Fibroblast of skin of scalp (primary cell): ENCODE results near the gene ABCB8.
A peak's percentile ranks its signal among the peaks of the same experiment; 100 is the strongest.

Source experiments
- DNase-seq: peaks from one replicate; pipeline ENCODE4 v3.0.0-alpha.2; 2013

Gene ABCB8

GRCh38 chr7:151058781-151059366 lies 30.6 kb downstream of the ABCB8 start:
- DNase-seq: no peak

DNA sequence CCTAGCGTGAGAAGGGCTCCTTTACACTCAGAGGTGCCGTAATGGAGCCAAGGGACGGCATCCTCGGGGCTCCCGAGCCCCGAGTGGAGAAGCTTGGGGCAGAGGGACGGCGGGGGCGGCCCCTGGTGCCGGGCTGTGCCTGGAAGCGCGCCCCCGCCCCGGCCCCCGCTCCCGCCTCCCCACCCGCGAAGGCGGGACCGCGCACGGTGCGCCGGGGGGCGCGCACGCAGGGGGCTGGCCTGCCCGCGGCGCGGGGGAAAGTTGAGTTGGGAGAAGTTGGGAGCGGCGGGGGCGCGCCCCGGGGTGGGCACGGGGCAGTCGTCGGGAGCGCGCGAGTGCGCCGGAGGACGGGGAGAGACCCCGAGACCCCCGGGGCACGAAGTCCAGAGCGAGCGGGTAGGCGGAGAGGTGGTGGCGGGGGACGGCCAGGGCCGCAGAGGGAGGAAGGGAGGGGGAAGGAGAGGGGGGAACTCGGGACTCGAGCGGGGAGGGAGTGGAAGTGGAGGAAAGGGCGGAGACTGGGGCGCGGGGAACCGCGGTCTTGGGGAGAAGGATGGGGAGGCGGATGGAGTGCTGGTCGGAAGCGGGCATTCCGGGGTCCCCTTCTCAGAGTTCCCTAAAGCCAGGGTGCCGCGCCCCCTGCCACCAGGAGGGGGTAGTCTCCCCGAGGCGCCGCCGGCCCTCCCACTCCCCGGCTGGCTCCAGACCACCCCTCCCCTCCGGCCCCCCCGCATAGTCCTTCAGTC lies 31.3 kb downstream of the ABCB8 start, which contains the start of gene SLC4A2:
SLC4A2 (plus strand) TSS at position 223 of the 746 bp plus-strand sequence. CDS start 2,399 bp downstream, outside the sequence.
- DNase-seq: peak; percentile 83

GRCh38 chr7:151060113-151060415 lies 31.8 kb downstream of the ABCB8 start:
- DNase-seq: no peak

DNA sequence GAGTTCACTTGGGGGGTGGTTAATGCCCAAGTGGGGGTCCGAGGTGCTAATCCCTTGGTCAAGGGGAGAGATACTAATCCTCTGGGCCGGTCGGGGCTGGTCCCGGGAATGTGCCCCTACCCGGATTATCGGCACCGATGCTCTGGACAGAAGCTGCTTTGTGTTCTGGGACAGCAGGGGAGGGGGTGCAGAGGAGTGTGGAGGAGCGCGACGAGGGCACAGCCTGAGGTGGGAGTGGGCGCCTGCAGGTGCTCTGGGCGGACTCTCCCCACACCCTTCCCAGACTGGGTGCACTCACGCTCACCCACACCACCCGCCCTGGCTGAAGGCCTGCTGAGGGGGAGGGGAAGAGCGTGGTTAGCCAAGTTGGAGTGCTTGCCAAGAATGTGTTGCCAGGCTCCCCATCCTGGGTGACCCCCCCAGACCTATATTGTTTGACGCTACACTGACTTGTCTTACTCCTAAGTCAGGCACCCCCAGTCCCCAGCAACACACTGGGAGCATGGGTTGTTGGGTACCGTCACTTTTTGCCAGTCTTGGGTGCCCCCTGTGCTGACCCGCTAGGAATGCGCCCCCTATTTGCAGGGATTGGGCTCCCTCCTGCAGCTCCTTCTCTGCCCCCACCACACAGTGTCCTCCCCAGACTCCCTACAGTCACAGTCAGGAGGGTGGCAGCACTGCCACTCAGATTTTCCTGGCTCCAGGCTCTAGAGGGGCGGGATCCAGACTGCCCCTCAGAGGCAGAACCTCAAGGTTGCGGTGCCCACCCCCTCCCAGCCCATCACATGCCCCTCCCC lies 32.4 kb downstream of the ABCB8 start:
- DNase-seq: peak; percentile 52

- DNase-seq: peak; percentile 56
Observed at GRCh38 chr7:151061213-151062110, 33.2 kb downstream of the ABCB8 start.

DNA sequence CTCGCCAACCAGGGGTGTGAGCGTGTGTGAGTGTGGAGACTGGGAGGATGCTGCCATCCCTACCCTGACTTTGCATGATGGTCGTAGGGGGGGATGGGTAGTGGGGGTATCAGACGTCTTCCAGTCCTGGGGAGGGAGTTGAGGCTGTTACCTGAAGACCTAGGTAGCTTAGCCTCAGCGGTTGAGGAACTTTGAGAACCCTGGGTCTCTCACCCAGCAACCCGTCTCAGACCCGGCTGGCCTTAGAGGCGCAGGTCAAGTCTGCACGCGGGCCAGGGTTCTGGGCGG lies 33.8 kb downstream of the ABCB8 start:
- DNase-seq: no peak

GRCh38 chr7:151062399-151063211 lies 34.4 kb downstream of the ABCB8 start:
- no peak for DNase-seq

GRCh38 chr7:151063212-151063561 lies 34.9 kb downstream of the ABCB8 start:
- no peak for DNase-seq

GRCh38 chr7:151064454-151064853 lies 36.2 kb downstream of the ABCB8 start:
- no peak for DNase-seq

GRCh38 chr7:151064993-151065392 lies 36.7 kb downstream of the ABCB8 start:
- no peak for DNase-seq

- DNase-seq: no peak
Observed at GRCh38 chr7:151065516-151065915, 37.3 kb downstream of the ABCB8 start.

GRCh38 chr7:151066273-151066974 lies 38.2 kb downstream of the ABCB8 start:
- DNase-seq: no peak

- DNase-seq: no peak
Observed at GRCh38 chr7:151068069-151068773, 40.0 kb downstream of the ABCB8 start.

DNA sequence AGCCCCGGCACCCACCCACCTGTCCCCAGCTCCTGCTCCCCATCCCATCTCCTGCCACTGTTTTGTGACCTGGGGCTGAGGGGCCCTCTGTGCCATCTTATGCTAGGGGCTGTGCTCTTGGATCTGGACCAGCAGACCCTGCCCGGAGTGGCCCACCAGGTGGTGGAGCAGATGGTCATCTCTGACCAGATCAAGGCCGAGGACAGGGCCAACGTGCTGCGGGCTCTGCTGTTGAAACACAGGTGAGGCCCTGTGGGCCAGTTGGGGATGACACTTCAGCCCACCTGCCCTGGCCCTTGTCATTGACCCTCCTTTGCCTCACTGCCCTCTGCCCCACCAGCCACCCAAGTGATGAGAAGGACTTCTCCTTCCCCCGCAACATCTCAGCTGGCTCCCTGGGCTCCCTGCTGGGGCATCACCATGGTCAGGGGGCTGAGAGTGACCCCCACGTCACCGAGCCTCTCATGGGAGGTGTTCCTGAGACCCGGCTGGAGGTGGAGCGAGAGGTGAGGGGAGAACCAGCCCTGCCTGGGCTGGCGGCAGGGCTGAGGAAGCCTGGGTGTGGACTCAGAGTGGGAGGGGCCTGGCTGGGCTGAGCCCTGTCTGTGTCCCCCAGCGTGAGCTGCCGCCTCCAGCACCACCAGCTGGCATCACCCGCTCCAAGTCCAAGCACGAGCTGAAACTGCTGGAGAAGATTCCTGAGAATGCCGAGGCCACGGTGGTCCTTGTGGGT lies 41.8 kb downstream of the ABCB8 start:
- no peak for DNase-seq

- no peak for DNase-seq
Observed at GRCh38 chr7:151070574-151070960, 42.3 kb downstream of the ABCB8 start.

DNA sequence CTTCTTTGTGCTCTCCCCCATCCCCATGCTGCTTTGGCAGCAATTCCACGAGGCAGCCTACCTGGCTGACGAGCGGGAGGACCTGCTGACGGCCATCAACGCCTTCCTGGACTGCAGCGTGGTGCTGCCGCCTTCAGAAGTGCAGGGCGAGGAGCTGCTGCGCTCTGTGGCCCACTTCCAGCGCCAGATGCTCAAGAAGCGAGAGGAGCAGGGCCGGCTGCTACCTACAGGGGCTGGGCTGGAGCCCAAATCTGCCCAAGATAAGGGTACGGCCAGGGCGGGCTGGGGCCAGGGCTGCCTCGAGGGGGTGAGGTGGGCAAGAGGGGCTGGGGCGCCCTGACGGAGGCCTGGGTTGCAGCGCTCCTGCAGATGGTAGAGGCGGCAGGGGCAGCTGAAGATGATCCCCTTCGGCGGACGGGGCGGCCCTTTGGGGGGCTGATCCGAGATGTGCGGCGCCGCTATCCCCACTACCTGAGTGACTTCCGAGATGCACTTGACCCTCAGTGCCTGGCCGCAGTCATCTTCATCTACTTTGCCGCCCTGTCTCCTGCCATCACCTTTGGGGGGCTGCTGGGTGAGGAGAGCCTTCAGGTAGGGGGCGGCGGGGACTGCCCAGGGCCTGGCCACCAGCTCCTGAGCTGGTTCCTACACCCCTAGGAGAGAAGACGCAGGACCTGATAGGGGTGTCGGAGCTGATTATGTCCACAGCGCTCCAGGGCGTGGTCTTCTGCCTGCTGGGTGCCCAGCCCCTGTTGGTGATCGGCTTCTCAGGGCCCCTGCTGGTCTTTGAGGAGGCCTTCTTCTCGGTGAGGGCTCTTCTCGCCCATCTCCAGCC lies 43.0 kb downstream of the ABCB8 start:
- DNase-seq: no peak

DNA sequence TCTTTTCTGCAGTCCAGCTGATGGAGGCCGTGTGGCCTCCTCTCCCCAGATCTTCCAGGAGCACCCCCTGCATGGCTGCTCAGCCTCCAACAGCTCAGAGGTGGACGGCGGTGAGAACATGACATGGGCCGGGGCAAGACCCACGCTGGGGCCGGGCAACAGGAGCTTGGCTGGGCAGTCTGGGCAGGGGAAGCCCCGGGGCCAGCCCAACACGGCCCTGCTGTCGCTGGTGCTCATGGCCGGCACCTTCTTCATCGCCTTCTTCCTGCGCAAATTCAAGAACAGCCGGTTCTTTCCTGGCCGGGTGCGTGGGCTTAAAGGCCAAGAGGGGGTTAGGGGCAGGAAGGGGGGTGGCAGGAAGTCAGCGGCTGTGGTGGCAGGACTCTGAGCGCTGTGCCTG lies 45.7 kb downstream of the ABCB8 start:
- no peak for DNase-seq

- DNase-seq: no peak
Observed at GRCh38 chr7:151074817-151075661, 46.8 kb downstream of the ABCB8 start.
